HG03469 (cell line): ENCODE data around the gene MTG1.
A peak's percentile ranks its signal among the peaks of the same experiment; 100 is the strongest.
"Not testable (repeated sequence)": the region's sequence is repeated elsewhere in the genome, so short reads cannot be mapped to it uniquely, and the experiment has no call there.

Experiments
- ATAC-seq: cut with Tn5 transposase; IDR thresholded peaks from one replicate; pipeline ENCODE4 v1.9.1; 2021; ENCODE audit warnings: mild to moderate bottlenecking, moderate library complexity, moderate number of reproducible peaks; ENCODE audit not compliant: unreplicated experiment

MTG1 gene

DNA sequence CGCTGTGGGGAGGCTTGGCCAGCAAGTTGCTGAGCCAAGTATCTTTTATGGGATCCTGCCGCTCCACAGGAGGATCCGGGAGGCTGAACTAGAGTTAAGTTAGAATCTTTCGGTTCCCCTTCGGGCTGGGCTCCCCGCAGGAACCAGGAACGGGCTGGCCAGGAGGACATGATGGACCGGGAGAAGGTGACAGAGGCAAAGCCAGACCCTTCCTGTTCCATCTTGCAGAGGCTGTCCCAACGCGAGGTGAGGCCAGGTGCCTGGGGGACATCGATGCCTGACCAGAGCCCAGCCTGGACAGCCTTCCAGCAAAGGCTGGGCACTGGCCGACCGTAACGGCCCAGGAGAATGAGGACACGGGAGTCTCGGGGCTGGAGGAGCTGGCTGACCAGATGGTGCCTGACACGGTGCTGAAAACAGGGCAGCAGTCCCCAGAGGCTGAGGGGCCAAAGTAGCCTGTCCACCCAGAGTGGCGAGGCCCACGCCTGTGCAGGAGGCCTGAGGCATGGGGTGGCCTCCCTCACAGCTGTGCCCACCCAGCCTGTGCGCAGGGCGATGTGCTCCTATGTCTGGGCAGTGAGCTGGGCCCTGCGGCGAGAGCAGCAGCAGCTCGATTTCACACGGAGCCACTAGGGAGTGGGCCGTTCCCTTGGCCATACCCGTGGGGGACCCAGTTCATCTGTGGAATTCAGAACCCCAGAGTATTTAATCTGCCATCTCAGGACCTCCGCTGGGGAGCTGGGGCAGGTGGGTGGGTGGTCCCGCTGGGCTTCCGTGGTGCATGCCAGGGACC is 16.7 kb upstream of the MTG1 start:
- ATAC-seq: no peak

- no peak for ATAC-seq
These were observed 16.1 kb upstream of the MTG1 start for GRCh38 chr10:133377818-133378250.

DNA sequence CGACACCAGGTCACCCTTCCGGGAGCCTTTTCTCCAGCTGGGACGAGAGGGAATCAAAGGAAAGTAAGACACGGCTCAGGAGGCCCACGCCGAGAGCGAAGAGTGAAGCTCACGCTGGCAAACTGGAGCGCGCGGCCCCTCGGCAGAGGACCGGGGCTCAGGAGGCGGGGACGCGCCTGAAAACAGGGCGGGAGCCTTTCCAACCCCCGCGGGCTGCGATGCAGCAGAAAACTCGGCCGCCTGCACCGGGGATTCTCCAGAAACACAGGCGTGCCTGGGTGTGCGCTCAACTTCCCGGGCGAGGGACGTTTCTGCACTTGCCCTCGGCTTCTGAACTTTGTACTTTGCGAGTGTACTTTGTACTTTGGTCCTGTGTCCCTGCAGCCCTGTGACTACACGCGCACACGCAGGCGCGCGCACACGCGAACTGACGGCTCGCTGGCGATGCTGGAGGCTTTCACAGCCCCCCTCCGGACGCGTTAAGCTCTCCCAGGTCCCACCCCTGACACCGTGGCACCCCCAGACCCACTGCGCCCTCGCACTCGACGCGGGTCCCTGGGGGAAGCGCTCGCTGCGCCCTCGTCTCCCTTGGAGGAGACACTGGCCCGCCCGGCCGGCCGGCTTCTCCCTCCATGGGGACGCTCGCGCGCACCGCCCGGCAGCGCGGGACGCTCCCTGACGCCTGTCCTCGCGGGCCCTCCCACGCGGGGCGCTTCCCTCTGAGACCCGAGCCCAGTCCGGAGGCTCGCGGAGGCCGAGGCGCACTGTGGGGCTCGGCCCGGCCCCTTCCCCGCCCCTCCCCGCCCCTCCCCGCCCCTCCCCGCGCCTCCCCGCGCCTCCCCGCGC is 15.5 kb upstream of the MTG1 start:
- ATAC-seq: no peak

- no peak for ATAC-seq
These were observed 14.7 kb upstream of the MTG1 start, which contains the start of gene PAOX for GRCh38 chr10:133379152-133379800. TSS of gene PAOX (plus strand) at chr10:133379262. CDS start at chr10:133379317, 55 bp downstream.

DNA sequence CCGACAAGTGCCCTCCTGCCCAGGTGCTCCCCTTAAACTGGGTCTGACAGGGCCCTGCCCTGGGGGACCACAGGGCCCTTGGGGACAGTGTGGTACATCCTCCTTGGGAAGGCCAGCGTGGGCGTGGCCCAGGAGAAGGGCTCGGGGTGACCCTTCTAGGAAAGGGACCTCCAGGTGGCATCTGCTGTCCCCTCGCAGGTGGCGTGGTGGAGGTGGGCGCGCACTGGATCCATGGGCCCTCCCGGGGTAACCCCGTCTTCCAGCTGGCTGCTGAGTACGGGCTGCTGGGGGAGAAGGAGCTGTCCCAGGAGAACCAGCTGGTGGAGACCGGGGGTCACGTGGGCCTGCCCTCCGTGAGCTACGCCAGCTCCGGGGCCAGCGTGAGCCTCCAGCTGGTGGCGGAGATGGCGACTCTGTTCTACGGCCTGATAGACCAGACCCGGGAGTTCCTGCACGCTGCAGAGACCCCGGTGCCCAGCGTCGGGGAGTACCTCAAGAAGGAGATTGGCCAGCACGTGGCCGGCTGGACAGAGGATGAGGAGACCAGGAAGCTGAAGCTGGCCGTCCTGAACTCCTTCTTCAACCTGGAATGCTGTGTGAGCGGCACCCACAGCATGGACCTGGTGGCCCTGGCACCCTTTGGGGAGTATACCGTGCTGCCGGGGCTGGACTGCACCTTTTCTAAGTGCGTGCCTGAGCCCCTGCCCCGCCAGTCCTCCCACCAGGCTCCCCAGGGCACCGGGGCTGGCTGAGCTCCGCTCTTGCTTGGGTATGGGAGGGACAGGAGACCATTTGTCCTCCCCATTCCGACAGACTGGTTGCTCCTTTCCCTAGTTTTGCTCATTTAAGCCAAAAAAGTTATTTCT is 13.9 kb upstream of the MTG1 start:
- no peak for ATAC-seq

GRCh38 chr10:133381036-133381435 is 12.9 kb upstream of the MTG1 start:
- ATAC-seq: no peak

DNA sequence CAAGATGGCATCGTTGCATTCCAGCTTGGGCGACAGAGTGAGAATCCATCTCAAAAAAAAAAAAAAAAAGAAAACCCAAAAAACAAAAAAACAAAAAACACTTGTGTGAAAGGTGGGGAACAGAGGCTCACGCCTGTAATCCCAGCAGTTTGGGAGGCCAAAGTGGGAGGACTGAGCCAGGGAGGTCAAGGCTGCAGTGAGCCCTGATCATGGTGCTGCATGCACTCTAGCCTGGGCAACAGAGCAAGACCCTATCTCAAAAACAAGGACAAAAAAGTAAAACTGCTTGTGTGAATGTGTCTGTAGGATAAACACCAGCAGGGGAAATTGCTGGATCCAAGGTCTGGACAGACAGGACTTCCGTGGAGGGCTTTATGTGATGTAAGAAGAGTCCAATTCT is 10.4 kb upstream of the MTG1 start:
- ATAC-seq: no peak

GRCh38 chr10:133384071-133384470 is 9.9 kb upstream of the MTG1 start:
- no peak for ATAC-seq

DNA sequence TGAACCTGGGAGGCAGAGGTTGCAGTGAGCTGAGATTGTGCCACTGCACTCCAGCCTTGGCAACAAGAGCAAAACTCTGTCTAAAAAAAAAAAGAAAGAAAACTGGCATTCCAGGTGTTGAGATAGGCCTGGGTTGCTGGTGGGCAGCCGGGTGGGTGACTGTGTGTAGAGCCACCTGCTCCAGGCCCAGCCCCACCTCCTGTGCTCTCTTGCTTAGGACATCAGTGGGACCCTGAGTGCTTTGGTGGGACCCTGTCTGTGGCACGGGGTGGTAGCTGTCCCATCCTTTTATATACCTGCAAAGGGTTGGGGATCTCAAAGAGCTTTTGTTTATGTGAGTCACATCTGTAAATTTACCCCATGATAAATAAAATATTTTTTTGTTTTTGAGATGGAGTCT is 8.7 kb upstream of the MTG1 start:
- ATAC-seq: no peak

DNA sequence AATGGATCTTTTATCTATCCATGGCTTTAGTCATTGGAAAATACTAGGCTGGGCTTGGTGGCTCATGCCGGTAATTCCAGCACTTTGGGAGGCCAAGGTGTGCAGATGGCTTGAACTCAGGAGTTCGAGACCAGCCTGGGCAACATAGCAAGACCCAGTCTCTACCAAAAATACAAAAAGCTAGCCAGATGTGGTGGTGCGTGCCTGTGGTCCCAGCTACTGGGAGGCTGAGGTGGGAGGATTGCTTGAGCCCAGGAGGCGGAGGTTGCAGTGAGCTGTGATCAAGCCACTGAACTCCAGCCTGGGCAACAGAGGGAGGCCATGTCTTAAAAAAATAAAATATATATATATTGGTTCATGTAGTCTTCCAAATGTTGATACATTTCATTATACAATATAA is 7.0 kb upstream of the MTG1 start:
- ATAC-seq: not testable (repeated sequence)

- ATAC-seq: no peak
These were observed 5.6 kb upstream of the MTG1 start for GRCh38 chr10:133388236-133388972.

DNA sequence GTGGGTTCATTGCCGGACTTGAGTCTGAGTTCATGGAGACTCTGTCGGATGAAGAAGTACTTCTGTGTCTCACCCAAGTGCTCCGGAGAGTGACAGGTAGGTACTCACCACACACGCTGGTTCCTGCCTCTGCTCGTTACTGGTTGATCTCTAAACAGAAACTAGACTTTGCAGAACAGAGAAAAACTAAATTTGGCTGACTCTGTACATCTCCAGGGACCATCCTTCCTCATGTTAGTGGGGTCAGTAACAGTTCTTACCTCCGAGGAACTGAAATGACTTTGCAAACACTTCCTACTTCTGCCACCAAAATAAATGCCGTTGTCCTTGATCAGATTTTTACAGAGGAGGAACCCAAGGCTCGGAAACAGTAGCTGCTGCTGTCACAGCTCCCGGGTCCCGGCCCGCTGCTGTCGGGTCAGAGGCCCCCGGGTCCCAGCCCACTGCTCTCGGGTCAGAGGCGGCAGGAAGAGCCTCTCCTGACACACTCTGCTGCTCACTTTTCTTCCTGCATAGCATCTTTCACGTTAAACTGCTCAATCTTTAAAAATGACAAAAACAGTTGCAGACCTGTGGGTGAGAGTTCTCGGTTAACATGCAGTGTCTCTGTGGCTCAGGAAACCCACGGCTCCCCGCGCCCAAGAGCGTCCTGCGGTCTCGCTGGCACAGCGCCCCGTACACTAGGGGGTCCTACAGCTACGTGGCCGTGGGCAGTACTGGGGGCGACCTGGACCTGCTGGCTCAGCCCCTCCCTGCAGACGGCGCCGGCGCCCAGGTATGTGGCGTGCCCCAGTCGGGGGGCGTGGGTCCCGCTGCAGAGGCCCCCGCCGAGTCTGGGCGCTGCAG is 4.8 kb upstream of the MTG1 start:
- ATAC-seq: peak; percentile 81

DNA sequence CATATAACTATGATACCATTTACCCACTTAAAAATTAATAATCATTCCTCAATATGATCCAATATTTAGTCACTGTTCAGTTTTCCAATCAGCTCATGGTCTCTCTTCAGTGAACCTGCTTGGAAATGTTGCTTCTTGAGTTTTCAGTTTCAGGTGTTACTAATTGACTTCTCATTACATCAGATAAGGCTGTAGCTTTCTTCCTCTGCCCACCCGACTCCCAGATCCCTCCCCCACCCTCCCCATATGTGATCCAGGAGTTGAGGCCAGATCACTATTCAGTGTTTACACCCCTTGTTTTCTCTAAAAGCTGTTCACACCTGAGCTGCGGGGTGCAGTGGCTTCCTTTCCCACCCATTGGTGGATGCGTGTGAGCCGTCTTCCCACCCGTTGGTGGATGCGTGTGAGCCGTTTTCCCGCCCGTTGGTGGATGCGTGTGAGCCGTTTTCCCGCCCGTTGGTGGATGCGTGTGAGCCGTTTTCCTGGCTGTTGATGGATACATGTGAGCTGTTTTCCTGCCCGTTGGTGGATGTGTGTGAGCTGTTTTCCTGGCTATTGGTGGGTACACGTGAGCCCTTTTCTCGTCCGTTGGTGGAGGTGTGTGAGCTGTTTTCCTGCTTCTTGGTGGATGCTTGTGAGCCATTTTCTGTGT is 3.2 kb upstream of the MTG1 start:
- ATAC-seq: no peak

GRCh38 chr10:133391249-133391635 is 2.7 kb upstream of the MTG1 start:
- ATAC-seq: no peak

- no peak for ATAC-seq
These were observed 2.0 kb upstream of the MTG1 start for GRCh38 chr10:133391761-133392518.

- ATAC-seq: no peak
These were observed 425 bp upstream of the MTG1 start for GRCh38 chr10:133393401-133394063.

- no peak for ATAC-seq
These were observed 854 bp downstream of the MTG1 start for GRCh38 chr10:133394801-133395221.
